Measurements from ENCODE around the gene BAX. TPM values are rescaled to one million over a fixed set of nuclear protein-coding genes. Genes with fewer than 3 reads are reported as not detected.

The BAX gene
- polyA plus RNA-seq, 1 donor (not counting 4 experiments of a cell fraction or from before 2014, with no cell fraction given), result 113 TPM

DNA sequence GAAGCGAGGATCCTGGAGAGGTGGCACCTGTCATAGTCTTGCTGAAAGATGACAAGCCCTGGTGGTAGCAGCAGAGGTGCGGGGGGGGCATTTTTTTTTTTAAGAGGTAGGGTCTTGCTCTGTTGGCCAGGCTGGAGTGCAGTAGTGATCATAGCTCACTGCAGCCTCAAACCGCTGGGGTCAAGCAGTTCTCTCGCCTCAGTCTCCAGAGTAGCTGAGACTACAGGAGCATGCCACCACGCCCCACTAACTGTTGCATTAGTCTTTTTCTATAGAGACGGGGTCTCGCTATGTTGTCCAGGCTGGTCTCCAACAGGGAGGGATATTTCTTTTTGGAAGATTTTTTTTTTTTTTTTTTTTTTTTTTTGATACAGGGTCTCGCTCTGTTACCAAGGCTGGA lies 3.3 kb downstream of the BAX start:
- H3K4me3 ChIP-seq (ENCODE audit: control insufficient read depth in 2 of 3, extremely low read depth in 1 of 3, insufficient read depth in 2 of 3, low read depth in 1 of 3, low read length in 3 of 3), result no peak overlapping the region
- H3K4me1 ChIP-seq (ENCODE audit: control insufficient read depth, extremely low read depth, insufficient read depth, low read length), result peaks cover 10% of the 10 kb centered on the region
- H3K36me3 ChIP-seq (ENCODE audit: control insufficient read depth in 2 of 2, extremely low read depth in 1 of 2, insufficient read depth in 2 of 2, low read length in 2 of 2), result peaks cover 4 to 6% of the 10 kb centered on the region in 2 experiments
- no peak overlapping the region for H3K27ac ChIP-seq (ENCODE audit: control insufficient read depth, insufficient read depth, low read length)
- no peaks in the 10 kb centered on the region for H4K20me1 ChIP-seq (ENCODE audit: control insufficient read depth, extremely low read depth, insufficient read depth, low read length)
- no peaks in the 10 kb centered on the region for H3K9me1 ChIP-seq (ENCODE audit: control insufficient read depth, extremely low read depth, insufficient read depth, low read length)
- H3K79me2 ChIP-seq (ENCODE audit: control insufficient read depth, insufficient read depth, low read length), result peaks cover 19% of the 10 kb centered on the region
- H3K9ac ChIP-seq (ENCODE audit: control insufficient read depth, extremely low read depth, insufficient read depth, low read length), result no peak overlapping the region
- no peak overlapping the region for H2AFZ ChIP-seq (ENCODE audit: control insufficient read depth, low read length)
- TF ChIP-seq, protein P1, sequence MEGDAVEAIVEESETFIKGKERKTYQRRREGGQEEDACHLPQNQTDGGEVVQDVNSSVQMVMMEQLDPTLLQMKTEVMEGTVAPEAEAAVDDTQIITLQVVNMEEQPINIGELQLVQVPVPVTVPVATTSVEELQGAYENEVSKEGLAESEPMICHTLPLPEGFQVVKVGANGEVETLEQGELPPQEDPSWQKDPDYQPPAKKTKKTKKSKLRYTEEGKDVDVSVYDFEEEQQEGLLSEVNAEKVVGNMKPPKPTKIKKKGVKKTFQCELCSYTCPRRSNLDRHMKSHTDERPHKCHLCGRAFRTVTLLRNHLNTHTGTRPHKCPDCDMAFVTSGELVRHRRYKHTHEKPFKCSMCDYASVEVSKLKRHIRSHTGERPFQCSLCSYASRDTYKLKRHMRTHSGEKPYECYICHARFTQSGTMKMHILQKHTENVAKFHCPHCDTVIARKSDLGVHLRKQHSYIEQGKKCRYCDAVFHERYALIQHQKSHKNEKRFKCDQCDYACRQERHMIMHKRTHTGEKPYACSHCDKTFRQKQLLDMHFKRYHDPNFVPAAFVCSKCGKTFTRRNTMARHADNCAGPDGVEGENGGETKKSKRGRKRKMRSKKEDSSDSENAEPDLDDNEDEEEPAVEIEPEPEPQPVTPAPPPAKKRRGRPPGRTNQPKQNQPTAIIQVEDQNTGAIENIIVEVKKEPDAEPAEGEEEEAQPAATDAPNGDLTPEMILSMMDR (optimal IDR thresholded peaks at IDR 0.05 in 1 of 3, IDR thresholded peaks at IDR 0.05 in 1 of 3, conservative IDR thresholded peaks at IDR 0.05 in 1 of 3; ENCODE audit: extremely low read depth in 1 of 3, insufficient read depth in 2 of 3, low read length in 3 of 3), result no peak
- TF ChIP-seq EZH2 (IDR thresholded peaks at IDR 0.05; ENCODE audit: low read length), result no peak
- no peaks in the 10 kb centered on the region for H3K9me3 ChIP-seq (ENCODE audit: control insufficient read depth, low read depth, low read length)
- DNase-seq (ENCODE audit: low read depth, low spot score), result no peak
- H3K27me3 ChIP-seq (ENCODE audit: control insufficient read depth, extremely low read depth, insufficient read depth, low read length), result no peaks in the 10 kb centered on the region
- dilution Hi-C loops (cut with MboI; ENCODE audit: extremely low pct_ligation_motif_present, low sequenced_read_pairs), result no loop called here
- no peak overlapping the region for H3K4me2 ChIP-seq (ENCODE audit: control insufficient read depth, extremely low read depth, insufficient read depth, low read depth, low read length)
- FAIRE-seq, result no peak

DNA sequence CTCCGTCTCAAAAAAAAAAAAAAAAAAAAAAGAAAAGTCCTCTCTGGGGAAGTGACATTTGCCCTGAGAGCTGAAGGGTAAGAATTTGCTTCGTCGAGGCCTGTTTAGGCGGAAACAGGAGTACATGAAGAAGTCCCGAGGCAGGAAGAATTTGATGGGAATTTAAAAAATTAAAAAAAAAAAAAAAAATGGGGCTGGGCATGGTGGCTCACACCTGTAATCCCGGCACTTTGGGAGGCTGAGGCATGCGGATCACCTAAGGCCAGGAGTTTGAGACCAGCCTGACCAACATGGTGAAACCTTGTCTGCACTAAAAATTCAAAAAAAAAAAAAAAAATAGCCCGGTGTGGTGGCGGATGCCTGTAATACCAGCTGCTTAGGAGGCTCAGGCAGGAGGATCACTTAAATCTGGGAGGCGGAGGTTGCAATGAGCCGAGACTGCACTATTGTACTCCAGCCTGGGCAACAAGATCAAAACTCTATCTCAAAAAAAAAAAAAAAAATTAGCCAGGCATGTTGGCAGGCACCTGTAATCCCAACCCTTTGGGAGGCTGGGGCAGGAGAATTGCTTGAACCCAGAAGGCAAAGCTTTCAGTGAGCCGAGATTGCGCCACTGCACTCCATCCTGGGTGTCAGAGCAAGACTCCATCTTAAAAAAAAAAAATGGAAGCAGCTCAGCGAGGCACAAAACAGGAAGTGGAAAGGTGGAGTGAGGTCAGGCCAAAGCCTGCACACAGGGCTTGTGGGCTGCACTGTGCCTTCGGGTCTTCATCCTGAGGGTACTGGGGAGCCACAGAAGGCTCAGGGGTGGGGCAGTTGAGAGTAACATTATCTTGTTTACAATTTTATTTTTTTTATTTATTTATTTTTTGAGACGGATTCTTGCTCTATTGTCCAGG lies 4.9 kb downstream of the BAX start:
- no peak for DNase-seq (ENCODE audit: low read depth, low spot score)
- no peak for FAIRE-seq
- H4K20me1 ChIP-seq (ENCODE audit: control insufficient read depth, extremely low read depth, insufficient read depth, low read length), result no peaks in the 10 kb centered on the region
- no peaks in the 10 kb centered on the region for H3K9me3 ChIP-seq (ENCODE audit: control insufficient read depth, low read depth, low read length)
- no peak overlapping the region for H3K4me2 ChIP-seq (ENCODE audit: control insufficient read depth, extremely low read depth, insufficient read depth, low read depth, low read length)
- peaks cover 4 to 6% of the 10 kb centered on the region in 2 experiments for H3K36me3 ChIP-seq (ENCODE audit: control insufficient read depth in 2 of 2, extremely low read depth in 1 of 2, insufficient read depth in 2 of 2, low read length in 2 of 2)
- no peak for TF ChIP-seq EZH2 (IDR thresholded peaks at IDR 0.05; ENCODE audit: low read length)
- TF ChIP-seq, protein P1 (optimal IDR thresholded peaks at IDR 0.05 in 1 of 3, IDR thresholded peaks at IDR 0.05 in 1 of 3, conservative IDR thresholded peaks at IDR 0.05 in 1 of 3; ENCODE audit: extremely low read depth in 1 of 3, insufficient read depth in 2 of 3, low read length in 3 of 3), result no peak
- no peak overlapping the region for H2AFZ ChIP-seq (ENCODE audit: control insufficient read depth, low read length)
- peaks cover 26% of the 10 kb centered on the region for H3K4me1 ChIP-seq (ENCODE audit: control insufficient read depth, extremely low read depth, insufficient read depth, low read length)
- peaks cover 19% of the 10 kb centered on the region for H3K79me2 ChIP-seq (ENCODE audit: control insufficient read depth, insufficient read depth, low read length)
- H3K27me3 ChIP-seq (ENCODE audit: control insufficient read depth, extremely low read depth, insufficient read depth, low read length), result no peaks in the 10 kb centered on the region
- no peak overlapping the region for H3K27ac ChIP-seq (ENCODE audit: control insufficient read depth, insufficient read depth, low read length)
- no peaks in the 10 kb centered on the region for H3K9me1 ChIP-seq (ENCODE audit: control insufficient read depth, extremely low read depth, insufficient read depth, low read length)
- dilution Hi-C loops (cut with MboI; ENCODE audit: extremely low pct_ligation_motif_present, low sequenced_read_pairs), result no loop called here
- H3K4me3 ChIP-seq (ENCODE audit: control insufficient read depth in 2 of 3, extremely low read depth in 1 of 3, insufficient read depth in 2 of 3, low read depth in 1 of 3, low read length in 3 of 3), result no peak overlapping the region
- no peak overlapping the region for H3K9ac ChIP-seq (ENCODE audit: control insufficient read depth, extremely low read depth, insufficient read depth, low read length)

Measured in keratinocyte (primary cell).